Testis (tissue), 2 donors: Measurements from ENCODE around the gene BBOX1.

Experiments
- CTCF ChIP-seq, 3 experiments: fragments of 450-650 bp in 2 of 3; fragments of 200-600 bp in 1 of 3; sonication (generic) in 1 of 3; IDR thresholded peaks; one replicate each; pipeline ENCODE4 v1.5.1; 2016 to 2019; ENCODE audit warnings: antibody characterized with exemption in 3 of 3, mild to moderate bottlenecking in 2 of 3, moderate library complexity in 1 of 3
- POLR2A ChIP-seq: fragments of 450-650 bp; IDR thresholded peaks from one replicate; pipeline ENCODE4 v1.6.1; 2017; ENCODE audit warnings: antibody characterized with exemption, mild to moderate bottlenecking, moderate library complexity

- TF ChIP-seq POLR2A (no peak), CTCF (IDR thresholded peaks at IDR 0.05) (no peak)
Measured at GRCh38 chr11:27085605-27086004, 45.0 kb downstream of the BBOX1 start.
